OCI-LY1 (cell line): ENCODE data around the gene ARPP21.

ENCODE experiments used
- H2AFZ ChIP-seq: fragments of 200-600 bp; sonication (generic), shearing (Covaris generic); 2 replicates; pipeline ENCODE4 v1.6.0; 2014; ENCODE audit warnings: antibody characterized with exemption, mild to moderate bottlenecking, low read length
- H3F3A ChIP-seq: fragments of 200-600 bp; sonication (generic), shearing (Covaris generic); 2 replicates; pipeline ENCODE4 v1.6.0; 2014; ENCODE audit warnings: mild to moderate bottlenecking, antibody characterized with exemption, low read length, moderate library complexity; ENCODE audit not compliant: insufficient read depth
- H3K27ac ChIP-seq: fragments of 200-600 bp; sonication (generic); 2 replicates; pipeline ENCODE4 v1.5.1; 2014; ENCODE audit warnings: low read length, mixed run types, mild to moderate bottlenecking, low read depth; ENCODE audit not compliant: poor library complexity, severe bottlenecking
- H3K27me3 ChIP-seq: fragments of 200-600 bp; sonication (generic); 2 replicates; pipeline ENCODE4 v1.6.0; 2014; ENCODE audit warnings: antibody characterized with exemption, mild to moderate bottlenecking, low read length, moderate library complexity; ENCODE audit not compliant: insufficient read depth
- H3K36me3 ChIP-seq: fragments of 200-600 bp; sonication (generic); 2 replicates; pipeline ENCODE4 v1.6.1; 2014; ENCODE audit warnings: mild to moderate bottlenecking, antibody characterized with exemption, low read length, moderate library complexity, mixed read lengths; ENCODE audit not compliant: insufficient read depth
- H3K4me1 ChIP-seq: fragments of 200-600 bp; sonication (generic); 2 replicates; pipeline ENCODE4 v1.5.1; 2014; ENCODE audit warnings: mild to moderate bottlenecking, low read length, moderate library complexity; ENCODE audit not compliant: insufficient read depth, severe bottlenecking
- H3K4me2 ChIP-seq: fragments of 200-600 bp; sonication (generic), shearing (Covaris generic); 2 replicates; pipeline ENCODE4 v1.6.1; 2014; ENCODE audit warnings: low read length
- H3K4me3 ChIP-seq: fragments of 200-600 bp; sonication (generic); 2 replicates; pipeline ENCODE4 v1.5.1; 2014; ENCODE audit warnings: low read length, low read depth, mild to moderate bottlenecking, mixed read lengths; ENCODE audit not compliant: poor library complexity, severe bottlenecking
- H3K79me2 ChIP-seq: fragments of 200-600 bp; shearing (Covaris generic); 2 replicates; pipeline ENCODE4 v1.6.1; 2016; ENCODE audit warnings: mixed run types, low read length, mixed read lengths; ENCODE audit not compliant: insufficient read depth
- H3K9ac ChIP-seq: fragments of 200-600 bp; sonication (generic), shearing (Covaris generic); 2 replicates; pipeline ENCODE4 v1.6.1; 2014; ENCODE audit warnings: mild to moderate bottlenecking, low read length, mixed read lengths
- H3K9me2 ChIP-seq: fragments of 200-600 bp; sonication (generic), shearing (Covaris generic); 2 replicates; pipeline ENCODE4 v1.6.1; 2014; ENCODE audit warnings: low read depth, mild to moderate bottlenecking, low read length, mixed read lengths
- H3K9me3 ChIP-seq: fragments of 200-600 bp; shearing (Covaris generic); 2 replicates; pipeline ENCODE4 v1.6.1; 2014; ENCODE audit warnings: low read length, mixed read lengths
- H4K20me1 ChIP-seq: fragments of 200-600 bp; sonication (generic), shearing (Covaris generic); 2 replicates; pipeline ENCODE4 v1.6.0; 2016; ENCODE audit warnings: mild to moderate bottlenecking, low read length; ENCODE audit not compliant: insufficient read depth
- CTCF ChIP-seq: fragments of 200-600 bp; sonication (generic), shearing (Covaris generic); IDR thresholded peaks from 2 replicates; pipeline ENCODE4 v1.5.1; 2017; ENCODE audit warnings: mild to moderate bottlenecking, antibody characterized with exemption, low read length, moderate library complexity, mixed read lengths
- EZH2 ChIP-seq: fragments of 200-600 bp; sonication (generic), shearing (Covaris generic); IDR thresholded peaks from 2 replicates; pipeline ENCODE4 v1.8.0; 2017; ENCODE audit warnings: borderline replicate concordance, mixed run types, mild to moderate bottlenecking, antibody characterized with exemption, low read length, moderate library complexity, mixed read lengths

Gene ARPP21

DNA sequence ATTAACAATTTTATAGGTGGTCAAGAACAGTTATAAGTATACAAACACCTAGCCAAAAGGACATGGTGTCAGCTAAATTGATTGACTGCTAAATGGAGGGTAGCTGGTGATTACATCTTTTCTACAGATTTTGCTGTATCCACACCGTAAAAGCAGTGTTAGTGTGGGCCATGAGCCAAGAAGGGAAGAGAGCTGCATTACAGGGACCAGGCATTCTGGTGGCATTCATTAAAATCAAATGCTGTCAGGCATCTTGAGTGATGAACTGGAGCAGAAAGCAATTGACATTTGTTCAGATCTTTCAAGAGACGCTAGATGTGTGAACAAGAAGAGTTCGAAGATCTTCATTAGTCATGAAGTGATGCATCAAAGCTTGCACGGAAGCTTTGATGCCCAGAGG is 177.9 kb downstream of the ARPP21 start:
- no peaks in the 10 kb centered on the region for H4K20me1 ChIP-seq
- H3K27me3 ChIP-seq, result no peaks in the 10 kb centered on the region
- no peaks in the 10 kb centered on the region for H3K9me2 ChIP-seq
- no peaks in the 10 kb centered on the region for H3K4me1 ChIP-seq
- H3K9me3 ChIP-seq, result no peaks in the 10 kb centered on the region
- TF ChIP-seq CTCF (no peak), EZH2 (no peak)
- H3K4me3 ChIP-seq, result no peak overlapping the region
- H3K79me2 ChIP-seq, result no peaks in the 10 kb centered on the region
- H3K9ac ChIP-seq, result no peak overlapping the region
- H3K36me3 ChIP-seq, result no peaks in the 10 kb centered on the region
- H3K27ac ChIP-seq, result no peak overlapping the region
- H2AFZ ChIP-seq, result no peak overlapping the region
- H3K4me2 ChIP-seq, result no peak overlapping the region
- no peaks in the 10 kb centered on the region for H3F3A ChIP-seq

DNA sequence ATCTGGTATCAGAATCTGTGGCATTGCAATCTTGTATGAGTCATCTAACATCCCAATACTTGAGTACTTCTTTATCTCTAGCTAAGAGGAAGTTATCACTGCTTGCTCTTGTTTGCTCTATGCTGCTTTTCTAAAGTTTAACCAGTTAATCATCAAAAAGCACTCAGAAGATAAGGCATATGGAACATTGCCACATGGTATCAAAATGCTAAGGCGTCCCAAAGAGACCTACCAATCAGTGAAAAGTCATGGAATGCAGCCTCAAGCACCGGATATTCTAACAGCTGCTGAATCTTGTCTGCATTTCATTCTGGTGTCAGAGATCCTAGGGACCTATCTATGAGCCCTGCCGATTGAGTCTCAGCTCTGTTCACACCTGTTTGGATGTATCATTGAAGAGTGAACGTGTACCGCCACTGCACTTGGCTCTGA is 192.8 kb downstream of the ARPP21 start:
- TF ChIP-seq CTCF (no peak), EZH2 (no peak)
- Histone ChIP-seq H3K9me2 (no peaks in the 10 kb centered on the region), H3K4me3 (no peak overlapping the region), H3K9ac (no peak overlapping the region), H4K20me1 (no peaks in the 10 kb centered on the region), H3K36me3 (no peaks in the 10 kb centered on the region), H2AFZ (no peak overlapping the region), H3K4me1 (no peaks in the 10 kb centered on the region), H3K4me2 (no peak overlapping the region), H3K79me2 (no peaks in the 10 kb centered on the region), H3K27me3 (no peaks in the 10 kb centered on the region), H3F3A (no peaks in the 10 kb centered on the region), H3K9me3 (no peaks in the 10 kb centered on the region), H3K27ac (no peak overlapping the region)
